Neural cell (in vitro differentiated cells): ENCODE data around the gene COL19A1. TPM values are rescaled to one million over a fixed set of nuclear protein-coding genes. Genes with fewer than 3 reads are reported as not detected.
"Not testable (repeated sequence)": the region's sequence is repeated elsewhere in the genome, so short reads cannot be mapped to it uniquely, and the experiment has no call there.

Experiments
- H2AFZ ChIP-seq: fragments of 200-600, 300-800 bp; sonication (generic), shearing (Covaris generic); 2 replicates; pipeline ENCODE4 v1.6.0; 2014; ENCODE audit warnings: low read depth, mild to moderate bottlenecking, antibody characterized with exemption, low read length, moderate library complexity
- H3F3A ChIP-seq: fragments of 200-600 bp; shearing (Covaris generic); 2 replicates; pipeline ENCODE4 v1.6.1; 2016; ENCODE audit warnings: mild to moderate bottlenecking, moderate library complexity, mixed read lengths, antibody characterized with exemption, low read length; ENCODE audit not compliant: insufficient read depth, poor library complexity, severe bottlenecking
- H3K27ac ChIP-seq: fragments of 200-600, 300-800 bp; sonication (generic), shearing (Covaris generic); 2 replicates; pipeline ENCODE4 v1.5.1; 2014; ENCODE audit warnings: mild to moderate bottlenecking, low read length, moderate library complexity
- H3K27me3 ChIP-seq: fragments of 300-800, 200-600 bp; sonication (generic), shearing (Covaris generic); 2 replicates; pipeline ENCODE4 v1.6.0; 2014; ENCODE audit warnings: mild to moderate bottlenecking, low read depth, low read length, moderate library complexity; ENCODE audit not compliant: insufficient read depth
- H3K36me3 ChIP-seq: fragments of 300-800, 200-600 bp; sonication (generic), shearing (Covaris generic); 2 replicates; pipeline ENCODE4 v1.5.1; 2014; ENCODE audit warnings: mild to moderate bottlenecking, antibody characterized with exemption, low read length, moderate library complexity; ENCODE audit not compliant: insufficient read depth
- H3K4me2 ChIP-seq: fragments of 300-800, 200-600 bp; sonication (generic), shearing (Covaris generic); 2 replicates; pipeline ENCODE4 v1.6.0; 2014; ENCODE audit warnings: mild to moderate bottlenecking, low read length
- H3K4me3 ChIP-seq: fragments of 300-800, 200-600 bp; sonication (generic), shearing (Covaris generic); 2 replicates; pipeline ENCODE4 v1.5.1; 2014; ENCODE audit warnings: mild to moderate bottlenecking, low read length, moderate library complexity
- H3K79me2 ChIP-seq: fragments of 200-600 bp; shearing (Covaris generic); replicated peaks from 2 replicates; pipeline ENCODE4 v1.6.0; 2014; ENCODE audit warnings: mild to moderate bottlenecking, low read length, moderate library complexity; ENCODE audit not compliant: insufficient read depth
- H3K9ac ChIP-seq: fragments of 300-800, 200-600 bp; sonication (generic), shearing (Covaris generic); 2 replicates; pipeline ENCODE4 v1.6.1; 2016; ENCODE audit warnings: mild to moderate bottlenecking, low read length, mixed read lengths
- H3K9me2 ChIP-seq: fragments of 200-600 bp; shearing (Covaris generic); 2 replicates; pipeline ENCODE4 v1.6.1; 2016; ENCODE audit warnings: mild to moderate bottlenecking, low read length, mixed read lengths; ENCODE audit not compliant: insufficient read depth
- H3K9me3 ChIP-seq: fragments of 200-600, 300-800 bp; sonication (generic), shearing (Covaris generic); 2 replicates; pipeline ENCODE4 v1.6.1; 2016; ENCODE audit warnings: mild to moderate bottlenecking, mixed run types, low read length, moderate library complexity, mixed read lengths
- H4K20me1 ChIP-seq: fragments of 200-600 bp; shearing (Covaris generic); 2 replicates; pipeline ENCODE4 v1.6.1; 2016; ENCODE audit warnings: mild to moderate bottlenecking, mixed run types; ENCODE audit not compliant: insufficient read depth
- CTCF ChIP-seq: fragments of 450-650 bp; IDR thresholded peaks from 2 replicates; pipeline ENCODE4 v1.5.1; 2014; ENCODE audit warnings: antibody characterized with exemption, mild to moderate bottlenecking, moderate library complexity; ENCODE audit not compliant: poor library complexity, severe bottlenecking
- EP300 ChIP-seq: fragments of 450-650 bp; conservative IDR thresholded peaks from 2 replicates; pipeline ENCODE4 v1.6.1; 2014; ENCODE audit warnings: antibody characterized with exemption, mild to moderate bottlenecking, moderate library complexity; ENCODE audit not compliant: poor library complexity, severe bottlenecking
- EZH2 ChIP-seq: fragments of 200-600, 300-800 bp; shearing (Covaris generic), sonication (generic); IDR thresholded peaks from 2 replicates; pipeline ENCODE4 v1.6.1; 2014; ENCODE audit warnings: antibody characterized with exemption, low read length, borderline replicate concordance, mild to moderate bottlenecking; ENCODE audit not compliant: insufficient read depth, poor library complexity, severe bottlenecking
- MXI1 ChIP-seq: fragments of 450-650 bp; conservative IDR thresholded peaks from 2 replicates; pipeline ENCODE4 v1.6.1; 2014; ENCODE audit warnings: antibody characterized with exemption, mild to moderate bottlenecking; ENCODE audit not compliant: poor library complexity, severe bottlenecking
- POLR2AphosphoS5 ChIP-seq: IDR thresholded peaks from 2 replicates; pipeline ENCODE4 v1.6.1; 2012
- RAD21 ChIP-seq: fragments of 450-650 bp; conservative IDR thresholded peaks from 2 replicates; pipeline ENCODE4 v1.6.1; 2014; ENCODE audit warnings: antibody characterized with exemption, mild to moderate bottlenecking, moderate library complexity
- REST ChIP-seq: IDR thresholded peaks from 2 replicates; pipeline ENCODE4 v1.6.1; 2012; ENCODE audit warnings: borderline replicate concordance
- SMC3 ChIP-seq: fragments of 450-650 bp; conservative IDR thresholded peaks from 2 replicates; pipeline ENCODE4 v1.6.1; 2014; ENCODE audit warnings: antibody characterized with exemption, mild to moderate bottlenecking, moderate library complexity; ENCODE audit not compliant: poor library complexity
- TAF1 ChIP-seq: IDR thresholded peaks from 2 replicates; pipeline ENCODE4 v1.6.1; 2012; ENCODE audit warnings: low read depth
- polyA plus RNA-seq: library from polyadenylated mRNA; depleted of rRNA; stranded (reverse); fragments of >200 nt; gene quantifications from 2 replicates; pipeline ENCODE4 v1.2.3, GENCODE V29; 2014

The COL19A1 gene
- polyA plus RNA-seq, 1 donor from 2014 or later: 0.24 TPM

GRCh38 chr6:69994251-69994650 lies 127.9 kb downstream of the COL19A1 start:
- no peaks in the 10 kb centered on the region for H3K27me3 ChIP-seq
- H4K20me1 ChIP-seq: no peaks in the 10 kb centered on the region
- no peak overlapping the region for H3K4me3 ChIP-seq
- H3K9me3 ChIP-seq: no peaks in the 10 kb centered on the region
- no peaks in the 10 kb centered on the region for H3K79me2 ChIP-seq
- no peak overlapping the region for H3K9ac ChIP-seq
- no peaks in the 10 kb centered on the region for H3K9me2 ChIP-seq
- H3K27ac ChIP-seq: no peak overlapping the region
- H3K4me2 ChIP-seq: no peak overlapping the region
- no peak overlapping the region for H2AFZ ChIP-seq
- H3F3A ChIP-seq: no peaks in the 10 kb centered on the region
- no peaks in the 10 kb centered on the region for H3K36me3 ChIP-seq
- TF ChIP-seq EZH2: no peak
- no peak for TF ChIP-seq POLR2AphosphoS5
- TF ChIP-seq MXI1: no peak
- no peak for TF ChIP-seq TAF1
- TF ChIP-seq SMC3: no peak
- TF ChIP-seq EP300: no peak
- no peak for TF ChIP-seq RAD21
- TF ChIP-seq CTCF: no peak
- TF ChIP-seq REST: no peak

- no peak for TF ChIP-seq SMC3
- no peak for TF ChIP-seq MXI1
- TF ChIP-seq TAF1: no peak
- TF ChIP-seq EP300: no peak
- no peak for TF ChIP-seq POLR2AphosphoS5
- TF ChIP-seq RAD21: no peak
- no peak for TF ChIP-seq REST
- no peak for TF ChIP-seq EZH2
- no peak for TF ChIP-seq CTCF
- Histone ChIP-seq H3F3A (no peaks in the 10 kb centered on the region), H4K20me1 (no peaks in the 10 kb centered on the region), H3K27me3 (no peaks in the 10 kb centered on the region), H3K4me3 (no peak overlapping the region), H3K9me3 (peaks cover 5% of the 10 kb centered on the region), H3K36me3 (no peaks in the 10 kb centered on the region), H2AFZ (no peak overlapping the region), H3K79me2 (no peaks in the 10 kb centered on the region), H3K9ac (no peak overlapping the region), H3K27ac (no peak overlapping the region), H3K9me2 (no peaks in the 10 kb centered on the region), H3K4me2 (no peak overlapping the region)
Measured at GRCh38 chr6:70008189-70008588, 141.8 kb downstream of the COL19A1 start.

- not testable (repeated sequence) for H3F3A ChIP-seq, H3K4me2 ChIP-seq, H3K9me2 ChIP-seq
Measured at GRCh38 chr6:70010339-70010738, 144.0 kb downstream of the COL19A1 start.

More at GRCh38 chr6:70010339-70010738, 144.0 kb downstream of the COL19A1 start:
- not testable (repeated sequence) for H4K20me1 ChIP-seq, H3K9ac ChIP-seq, H3K9me3 ChIP-seq, H3K4me3 ChIP-seq, H3K27me3 ChIP-seq, H3K27ac ChIP-seq, H2AFZ ChIP-seq, H3K36me3 ChIP-seq, H3K79me2 ChIP-seq
